ENCODE data around the gene RFPL3.

- TF ChIP-seq CTCF (conservative IDR thresholded peaks at IDR 0.05; ENCODE audit: low read length) (no peak), EZH2phosphoT487 (IDR thresholded peaks at IDR 0.05; ENCODE audit: borderline replicate concordance) (no peak)
These were observed 34.0 kb upstream of the RFPL3 start for GRCh38 chr22:32323513-32324164.
